Endothelial cell (in vitro differentiated cells): ENCODE data around the gene KRTAP1-3. TPM values are rescaled to one million over a fixed set of nuclear protein-coding genes. Genes with fewer than 3 reads are reported as not detected.
"Not testable (repeated sequence)": the region's sequence is repeated elsewhere in the genome, so short reads cannot be mapped to it uniquely, and the experiment has no call there.

ENCODE experiments used
- DNase-seq: peaks from one replicate; pipeline ENCODE4 v3.0.0; 2021; ENCODE audit warnings: low spot score
- H3K27ac Mint-ChIP-seq: one replicate; pipeline ENCODE4 v1.8.0; 2021; ENCODE audit warnings: mixed read lengths, inconsistent platforms; ENCODE audit not compliant: unreplicated experiment
- H3K27me3 Mint-ChIP-seq: one replicate; pipeline ENCODE4 v1.8.0; 2021; ENCODE audit warnings: mild to moderate bottlenecking, moderate library complexity, mixed read lengths, inconsistent platforms; ENCODE audit not compliant: unreplicated experiment
- H3K36me3 Mint-ChIP-seq: one replicate; pipeline ENCODE4 v1.8.0; 2021; ENCODE audit warnings: mild to moderate bottlenecking, low read depth, mixed read lengths, inconsistent platforms; ENCODE audit not compliant: unreplicated experiment
- H3K4me1 Mint-ChIP-seq: one replicate; pipeline ENCODE4 v1.8.0; 2021; ENCODE audit warnings: mild to moderate bottlenecking, mixed read lengths, inconsistent platforms; ENCODE audit not compliant: unreplicated experiment
- H3K4me3 Mint-ChIP-seq: one replicate; pipeline ENCODE4 v1.8.0; 2021; ENCODE audit warnings: mild to moderate bottlenecking, mixed read lengths, inconsistent platforms; ENCODE audit not compliant: unreplicated experiment
- H3K9me3 Mint-ChIP-seq: one replicate; pipeline ENCODE4 v1.8.0; 2021; ENCODE audit warnings: mixed read lengths, inconsistent platforms; ENCODE audit not compliant: unreplicated experiment
- CTCF ChIP-seq: fragments of 200-600 bp; sonication (generic); IDR thresholded peaks from one replicate; pipeline ENCODE4 v1.5.0; 2021; ENCODE audit warnings: antibody characterized with exemption; ENCODE audit not compliant: unreplicated experiment
- total RNA-seq: library from RNA; stranded (reverse); fragmentation: NEBNext Ultra II Directional; extraction: Animal tissue kit (Norgen Biotek cat#: 25700); gene quantifications from one replicate; pipeline ENCODE4 v1.2.1, GENCODE V29; 2021; ENCODE audit not compliant: unreplicated experiment

KRTAP1-3 gene
- total RNA-seq, 1 donor from 2014 or later: not detected

- H3K27me3 Mint-ChIP-seq: peaks cover 1% of the 10 kb centered on the region
- H3K9me3 Mint-ChIP-seq: no peaks in the 10 kb centered on the region
- H3K4me1 Mint-ChIP-seq: no peaks in the 10 kb centered on the region
- H3K4me3 Mint-ChIP-seq: no peak overlapping the region
- DNase-seq: no peak
- TF ChIP-seq CTCF: no peak
- H3K36me3 Mint-ChIP-seq: no peaks in the 10 kb centered on the region
- no peak overlapping the region for H3K27ac Mint-ChIP-seq
Observed at GRCh38 chr17:41049110-41049509, 14.4 kb upstream of the KRTAP1-3 start.

- Mint-ChIP-seq H3K27ac (no peak overlapping the region), H3K9me3 (no peaks in the 10 kb centered on the region), H3K4me1 (no peaks in the 10 kb centered on the region), H3K36me3 (no peaks in the 10 kb centered on the region), H3K27me3 (peaks cover 1% of the 10 kb centered on the region), H3K4me3 (no peak overlapping the region)
- TF ChIP-seq CTCF: no peak
- no peak for DNase-seq
Observed at GRCh38 chr17:41048441-41048840, 13.8 kb upstream of the KRTAP1-3 start.

DNA sequence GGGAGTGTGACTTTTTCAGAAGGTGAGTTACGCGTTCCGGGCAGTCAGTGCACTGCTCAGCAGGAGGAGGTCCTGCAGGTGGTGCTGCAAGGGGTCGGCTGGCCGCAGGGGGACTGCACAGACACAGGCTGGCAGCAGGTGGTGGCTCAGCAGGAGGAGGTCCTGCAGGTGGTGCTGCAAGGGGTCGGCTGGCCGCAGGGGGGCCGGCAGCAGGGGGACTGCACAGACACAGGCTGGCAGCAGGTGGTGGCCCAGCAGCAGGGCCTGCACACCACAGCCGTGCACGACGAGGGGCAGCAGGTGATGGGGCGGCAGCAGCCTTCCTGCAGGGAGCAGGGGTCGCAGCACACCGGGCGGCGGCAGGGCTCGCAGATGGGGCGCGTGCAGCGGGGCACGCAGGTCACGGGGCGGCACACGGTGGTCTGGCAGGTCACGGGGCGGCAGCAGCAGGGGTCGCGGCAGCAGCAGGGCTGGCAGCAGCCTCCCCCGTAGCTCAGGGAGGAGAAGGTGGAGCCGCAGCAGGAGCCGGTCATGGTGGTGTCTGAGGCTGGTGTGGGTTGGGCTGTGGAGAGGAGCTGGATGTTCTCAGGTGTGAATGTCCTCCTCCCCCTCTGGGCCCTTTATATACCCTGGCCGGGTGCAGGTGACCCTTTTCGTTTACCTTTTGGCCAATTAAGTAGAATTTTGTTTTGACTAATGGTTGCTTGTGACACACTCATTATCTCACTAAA, 12.2 kb upstream of the KRTAP1-3 start, which contains the start of gene KRTAP2-1:
Gene KRTAP2-1, minus strand, starts transcription at position 582 of the 731 bp plus-strand sequence. Its CDS starts 49 bp downstream, at position 533.
- not testable (repeated sequence) for H3K36me3 Mint-ChIP-seq, DNase-seq, H3K4me1 Mint-ChIP-seq, H3K9me3 Mint-ChIP-seq, H3K4me3 Mint-ChIP-seq, H3K27me3 Mint-ChIP-seq, H3K27ac Mint-ChIP-seq

DNA sequence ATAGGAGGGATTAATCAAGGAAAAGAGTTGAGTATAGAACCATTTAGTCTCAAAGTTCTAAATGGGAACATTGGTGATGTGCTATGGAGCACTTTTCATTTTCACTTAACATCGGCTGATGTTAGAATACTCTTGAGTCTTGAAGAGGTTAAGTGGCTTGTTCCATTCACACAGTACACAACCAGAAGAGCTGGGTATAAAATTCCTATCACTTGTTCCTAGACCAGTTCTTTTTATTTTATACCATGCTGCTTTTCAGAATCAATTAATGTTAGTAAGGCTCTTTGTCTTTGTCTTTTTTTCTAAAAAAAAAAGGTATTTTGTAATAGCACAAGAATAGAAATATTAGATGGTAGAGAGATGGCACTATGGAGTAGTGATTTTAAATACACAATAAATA, 8.3 kb upstream of the KRTAP1-3 start:
- H3K9me3 Mint-ChIP-seq: no peaks in the 10 kb centered on the region
- H3K36me3 Mint-ChIP-seq: no peaks in the 10 kb centered on the region
- no peak for TF ChIP-seq CTCF
- no peaks in the 10 kb centered on the region for H3K4me1 Mint-ChIP-seq
- no peak overlapping the region for H3K27ac Mint-ChIP-seq
- no peak for DNase-seq
- no peak overlapping the region for H3K4me3 Mint-ChIP-seq
- H3K27me3 Mint-ChIP-seq: peaks cover 3% of the 10 kb centered on the region

DNA sequence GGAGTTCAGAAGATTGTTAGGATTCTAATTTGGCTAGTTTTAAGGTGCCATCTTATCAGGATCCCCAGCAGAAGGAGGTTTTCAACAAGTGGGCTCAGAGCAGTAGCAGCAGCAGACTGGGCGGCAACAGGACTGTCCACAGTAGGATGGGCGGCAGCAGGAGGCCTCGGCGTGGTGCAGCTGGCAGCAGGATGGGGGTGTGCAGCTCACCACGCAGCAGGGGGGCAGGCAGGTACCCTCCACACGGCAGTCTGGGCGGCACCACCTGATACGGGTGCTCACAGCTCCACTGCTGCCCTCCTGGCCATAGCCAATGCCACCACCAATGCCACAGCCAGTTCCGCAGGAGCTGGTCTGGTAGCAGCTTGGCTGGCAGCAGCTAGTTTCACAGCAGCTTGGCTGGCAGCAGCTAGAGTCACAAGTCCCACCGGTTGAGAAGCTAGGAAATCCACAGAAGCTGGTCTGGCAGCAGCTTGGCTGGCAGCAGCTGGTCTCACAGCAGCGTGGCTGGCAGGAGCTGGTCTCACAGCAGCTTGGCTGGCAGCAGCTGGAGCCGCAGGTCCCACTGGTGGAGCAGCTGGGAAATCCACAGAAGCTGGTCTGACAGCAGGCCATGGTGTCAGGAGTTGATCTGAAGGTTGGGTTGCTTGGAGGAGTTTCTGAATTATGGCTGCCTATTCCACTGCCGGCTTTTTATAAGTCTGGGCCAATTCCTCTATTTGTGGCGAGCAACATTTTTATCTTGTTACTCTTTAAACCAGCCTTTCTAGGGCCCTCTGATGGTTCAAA, 6.3 kb upstream of the KRTAP1-3 start, which contains the start of gene KRTAP1-1:
Gene KRTAP1-1, minus strand, starts transcription at position 668 of the 789 bp plus-strand sequence. Its CDS starts 53 bp downstream, at position 615.
- not testable (repeated sequence) for DNase-seq, H3K36me3 Mint-ChIP-seq, H3K4me3 Mint-ChIP-seq, H3K4me1 Mint-ChIP-seq, H3K9me3 Mint-ChIP-seq, H3K27ac Mint-ChIP-seq, H3K27me3 Mint-ChIP-seq
